NCI-H460 (cell line): ENCODE results near the gene EPHB4. TPM values are rescaled to one million over a fixed set of nuclear protein-coding genes. Genes with fewer than 3 reads are reported as not detected.
"Not testable (repeated sequence)": the region's sequence is repeated elsewhere in the genome, so short reads cannot be mapped to it uniquely, and the experiment has no call there.

Source experiments
- DNase-seq: peaks from one replicate; pipeline ENCODE4 v3.0.0-alpha.2; 2016; ENCODE audit warnings: low read depth; ENCODE audit errors: extremely low read depth
- total RNA-seq: library from RNA; depleted of rRNA; stranded (reverse); fragments of >200 nt; shearing (Covaris generic); gene quantifications from 2 replicates; pipeline ENCODE4 v1.2.3, GENCODE V29; 2014

EPHB4 gene
- total RNA-seq, 1 experiment from 2014 or later, result 45.3 TPM

GRCh38 chr7:100793806-100794660 lies 33.3 kb downstream of the EPHB4 start:
- no peak for DNase-seq

- DNase-seq, result no peak
Observed at GRCh38 chr7:100791881-100792666, 35.2 kb downstream of the EPHB4 start.

- no peak for DNase-seq
Observed at GRCh38 chr7:100789055-100789454, 38.3 kb downstream of the EPHB4 start.

- DNase-seq, result no peak
Observed at GRCh38 chr7:100786323-100786722, 41.0 kb downstream of the EPHB4 start.

GRCh38 chr7:100785878-100786277 lies 41.4 kb downstream of the EPHB4 start:
- DNase-seq, result no peak

- no peak for DNase-seq
Observed at GRCh38 chr7:100783804-100784203, 43.5 kb downstream of the EPHB4 start.

GRCh38 chr7:100781255-100781654 lies 46.1 kb downstream of the EPHB4 start:
- DNase-seq, result no peak

GRCh38 chr7:100779359-100779758 lies 48.0 kb downstream of the EPHB4 start:
- DNase-seq, result no peak

GRCh38 chr7:100778061-100778621 lies 49.2 kb downstream of the EPHB4 start:
- DNase-seq, result no peak

GRCh38 chr7:100773491-100773890 lies 53.8 kb downstream of the EPHB4 start:
- no peak for DNase-seq

GRCh38 chr7:100768784-100769183 lies 58.5 kb downstream of the EPHB4 start:
- DNase-seq, result no peak

GRCh38 chr7:100765250-100765649 lies 62.1 kb downstream of the EPHB4 start:
- DNase-seq, result no peak

- DNase-seq, result no peak
Observed at GRCh38 chr7:100764841-100765240, 62.5 kb downstream of the EPHB4 start.

- no peak for DNase-seq
Observed at GRCh38 chr7:100763556-100764140, 63.7 kb downstream of the EPHB4 start.

GRCh38 chr7:100762841-100763240 lies 64.5 kb downstream of the EPHB4 start:
- DNase-seq, result not testable (repeated sequence)

- no peak for DNase-seq
Observed at GRCh38 chr7:100759357-100760171, 67.8 kb downstream of the EPHB4 start.

GRCh38 chr7:100753750-100754149 lies 73.6 kb downstream of the EPHB4 start:
- DNase-seq, result no peak

GRCh38 chr7:100752994-100753393 lies 74.3 kb downstream of the EPHB4 start:
- DNase-seq, result no peak
